Sciatic nerve (tissue), 2 donors: ENCODE measurements around the gene NUP42. TPM values are rescaled to one million over a fixed set of nuclear protein-coding genes. Genes with fewer than 3 reads are reported as not detected.
A peak's percentile ranks its signal among the peaks of the same experiment; 100 is the strongest.
"Not testable (repeated sequence)": the region's sequence is repeated elsewhere in the genome, so short reads cannot be mapped to it uniquely, and the experiment has no call there.

Experiments
- ATAC-seq: fragments of 200-7000 bp; cut with Tn5 transposase; one replicate; pipeline ENCODE4 v1.9.1; 2020; ENCODE audit warnings: mild to moderate bottlenecking, moderate library complexity
- DNase-seq: peaks from one replicate; pipeline ENCODE4 v3.0.0-alpha.2; 2020; ENCODE audit warnings: low spot score
- intact Hi-C: fragments of 100-400 bp; cut with DNase I; formaldehyde crosslinking; loops from one replicate; pipeline ENCODE4 v1.14.2; 2022
- total RNA-seq: library from RNA; stranded (reverse); fragmentation: NEBNext Ultra II Directional; extraction: Animal tissue kit (Norgen Biotek cat#: 25700); gene quantifications from one replicate; pipeline ENCODE4 v1.2.1, GENCODE V29; 2021
- donor health status: DM: no; HTN: no; CAD: no.
- donor health status: DM: no; HTN: no; CAD: no.

NUP42 gene
- total RNA-seq, 1 donor from 2014 or later: 26.6 TPM

- DNase-seq (no peak), ATAC-seq (no peak)
- intact Hi-C loops: no loop called here
These were observed 14.5 kb downstream of the NUP42 start for GRCh38 chr7:23196306-23196705.

DNA sequence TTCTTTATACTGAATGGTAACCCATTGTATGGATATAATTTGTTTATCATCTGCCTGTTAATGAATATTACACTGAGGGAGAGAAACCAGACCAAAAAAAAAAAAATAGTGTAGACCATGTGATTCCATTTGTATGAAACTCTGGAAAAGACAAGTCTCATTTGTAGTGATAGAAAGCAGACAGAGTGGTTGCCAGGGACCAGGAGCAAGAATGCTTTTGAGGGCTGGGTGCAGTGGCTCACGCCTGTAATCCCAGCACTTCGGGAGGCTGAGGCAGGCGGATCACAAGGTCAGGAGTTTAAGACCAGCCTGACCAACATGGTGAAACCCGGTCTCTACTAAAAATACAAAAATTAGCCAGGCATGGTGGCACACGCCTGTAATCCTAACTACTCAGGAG, 15.9 kb downstream of the NUP42 start:
- DNase-seq, ATAC-seq, intact Hi-C loops: not testable (repeated sequence)

DNA sequence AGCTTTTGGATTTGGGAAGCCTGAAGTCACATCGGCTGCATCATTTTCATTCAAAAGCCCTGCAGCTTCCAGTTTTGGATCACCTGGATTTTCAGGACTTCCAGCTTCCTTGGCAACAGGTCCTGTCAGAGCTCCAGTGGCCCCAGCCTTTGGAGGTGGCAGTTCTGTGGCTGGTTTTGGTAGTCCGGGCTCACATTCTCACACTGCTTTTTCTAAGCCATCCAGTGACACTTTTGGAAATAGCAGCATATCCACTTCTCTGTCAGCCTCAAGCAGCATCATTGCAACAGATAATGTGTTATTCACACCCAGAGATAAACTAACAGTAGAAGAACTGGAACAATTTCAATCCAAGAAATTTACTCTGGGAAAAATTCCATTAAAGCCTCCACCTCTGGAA, 18.5 kb downstream of the NUP42 start:
- ATAC-seq: no peak
- intact Hi-C loops: no loop called here
- no peak for DNase-seq

DNA sequence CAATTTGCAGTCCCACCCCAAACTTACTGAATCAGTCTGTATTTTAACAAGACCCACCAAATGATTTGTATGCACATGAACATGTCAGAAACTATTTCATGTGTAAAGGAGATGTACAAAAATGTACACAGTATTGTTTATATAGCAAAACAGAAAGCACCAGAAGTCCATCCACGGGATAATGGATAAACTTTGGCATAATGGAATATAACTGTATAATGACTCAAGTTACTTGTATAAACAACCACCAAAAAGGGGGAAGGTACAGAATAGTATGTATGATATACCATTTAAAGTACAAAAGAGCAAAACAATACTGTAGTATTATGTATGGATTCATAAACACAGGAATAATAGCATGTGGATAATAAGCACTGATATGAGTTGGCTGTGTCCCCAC, 22.4 kb downstream of the NUP42 start:
- ATAC-seq: no peak
- DNase-seq: no peak
- intact Hi-C loops: no loop called here

DNA sequence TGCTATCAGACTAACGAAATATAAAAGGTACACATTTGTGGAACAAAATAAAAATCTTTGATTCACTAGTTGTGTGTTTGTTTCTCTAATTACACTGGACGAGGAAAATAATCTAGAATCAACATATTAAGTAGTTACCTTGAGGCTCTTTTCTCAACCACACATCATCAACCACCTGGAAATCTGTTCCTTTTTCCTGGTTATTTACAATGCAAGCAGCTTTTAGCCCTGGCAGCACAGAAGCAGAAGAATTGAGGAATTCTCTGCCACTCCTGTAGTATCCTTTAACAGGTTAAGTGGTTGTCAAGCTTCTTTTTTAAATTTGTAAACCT, 23.7 kb downstream of the NUP42 start:
- ATAC-seq: no peak
- intact Hi-C loops: no loop called here
- DNase-seq: no peak

GRCh38 chr7:23205909-23206767, 24.3 kb downstream of the NUP42 start:
- peak; percentile 82 for ATAC-seq
- intact Hi-C loops: no loop called here

DNA sequence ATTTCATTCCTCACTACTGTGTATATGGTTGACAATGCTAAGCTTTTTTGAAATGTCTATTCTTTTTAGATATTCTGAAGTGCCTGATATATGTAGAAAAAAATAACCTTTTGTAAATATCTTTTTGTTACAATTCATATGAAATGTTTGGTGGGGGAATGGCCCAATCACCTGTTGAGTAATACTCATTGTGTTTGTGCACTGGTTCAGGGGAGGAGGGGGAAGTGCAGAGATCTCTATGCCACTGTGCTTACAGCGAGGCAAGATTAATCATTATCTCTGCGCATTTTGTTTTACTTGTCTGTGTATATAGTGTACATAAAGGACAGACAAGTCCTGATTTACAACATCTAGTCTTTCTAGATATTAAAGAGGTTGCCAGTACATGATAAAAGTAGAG, 25.2 kb downstream of the NUP42 start:
- intact Hi-C loops: no loop called here
- ATAC-seq (no peak), DNase-seq (no peak)

More at GRCh38 chr7:23205909-23206767, 24.3 kb downstream of the NUP42 start:
- no peak for DNase-seq

- ATAC-seq (no peak), DNase-seq (no peak)
- intact Hi-C loops: no loop called here
These were observed 26.0 kb downstream of the NUP42 start for GRCh38 chr7:23207884-23208283.

- ATAC-seq: no peak
- no peak for DNase-seq
- intact Hi-C loops: no loop called here
These were observed 26.5 kb downstream of the NUP42 start for GRCh38 chr7:23208316-23208715.

DNA sequence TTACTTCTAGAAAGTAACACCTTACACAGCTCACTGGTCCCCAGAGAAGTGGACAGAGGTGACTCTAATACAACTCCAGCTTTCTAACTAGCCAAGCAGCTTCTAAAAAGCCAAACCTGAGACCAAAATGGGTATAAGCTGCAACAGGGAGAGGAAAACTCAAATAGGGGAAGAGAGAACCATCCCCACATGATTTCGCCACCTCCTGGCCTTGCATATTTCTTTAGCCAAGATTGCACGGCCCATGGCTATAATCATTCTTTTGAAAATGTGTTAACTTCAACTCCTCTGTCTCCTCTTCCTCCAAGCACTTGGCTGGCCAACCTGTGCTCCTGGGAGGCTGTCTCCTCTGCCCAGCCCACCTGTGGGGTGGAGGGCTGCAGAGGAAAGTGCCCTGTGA, 28.7 kb downstream of the NUP42 start:
- DNase-seq (no peak), ATAC-seq (no peak)
- intact Hi-C loops: no loop called here

DNA sequence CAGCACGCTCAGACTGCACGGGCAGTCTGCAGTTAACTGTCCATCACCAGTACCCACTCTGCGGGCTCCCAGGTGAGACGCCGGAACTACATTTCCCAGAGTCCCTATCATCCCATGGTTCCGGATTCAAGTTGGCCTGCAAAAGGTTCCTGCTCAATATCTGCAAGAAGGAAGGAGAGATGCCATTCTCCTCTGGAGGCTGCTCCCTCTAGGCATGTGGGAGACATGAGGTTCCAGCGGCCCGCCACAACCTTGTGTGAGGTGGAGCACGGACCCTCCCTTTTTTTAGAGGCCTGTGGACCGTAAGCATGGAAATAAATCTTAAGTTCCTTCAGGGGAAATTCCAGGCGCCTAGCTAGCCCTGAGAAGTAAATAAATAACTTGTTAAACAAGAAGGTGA, 29.7 kb downstream of the NUP42 start:
- DNase-seq: no peak
- no peak for ATAC-seq
- intact Hi-C loops: no loop called here

GRCh38 chr7:23212395-23212794, 30.5 kb downstream of the NUP42 start:
- DNase-seq: no peak
- no peak for ATAC-seq
- intact Hi-C loops: no loop called here

DNA sequence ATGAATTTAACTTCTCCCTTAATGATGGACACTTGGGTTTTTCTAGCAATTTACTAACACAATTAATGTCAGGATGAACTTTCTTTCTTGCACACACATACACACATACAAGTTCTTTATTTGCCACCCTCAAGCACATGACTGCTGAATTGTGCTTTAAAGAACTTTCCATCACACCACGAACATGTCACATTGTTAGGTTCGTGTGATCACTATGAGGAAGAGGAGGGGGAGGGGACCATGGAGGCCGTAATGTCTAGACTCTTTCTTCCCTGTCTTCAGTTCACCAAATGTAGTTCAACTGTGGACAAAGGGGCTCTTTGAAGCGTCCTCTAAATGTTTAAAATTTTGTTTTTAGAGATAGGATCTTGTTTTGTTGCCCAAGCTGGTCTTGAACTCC, 31.0 kb downstream of the NUP42 start:
- ATAC-seq (no peak), DNase-seq (no peak)
- intact Hi-C loops: no loop called here

DNA sequence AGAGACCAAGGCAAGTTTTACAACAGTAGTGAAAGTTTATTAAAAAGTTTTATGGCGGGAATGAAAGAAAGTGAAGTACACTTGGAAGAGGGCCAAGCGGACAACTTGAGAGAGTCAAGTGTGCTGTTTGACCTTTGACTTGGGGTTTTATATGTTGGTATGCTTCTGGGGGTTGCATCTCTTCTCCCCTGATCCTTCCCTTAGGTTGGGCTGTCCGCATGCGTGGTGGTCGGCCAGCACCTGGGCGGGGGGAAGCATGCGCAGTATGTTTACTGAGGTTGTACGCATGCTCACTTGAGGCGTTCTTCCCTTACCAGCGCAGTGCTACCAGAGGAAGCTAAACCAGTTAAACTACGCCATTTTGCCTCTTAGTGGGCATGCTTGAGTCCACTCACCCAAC, 31.9 kb downstream of the NUP42 start:
- intact Hi-C loops: no loop called here
- ATAC-seq (no peak), DNase-seq (no peak)

DNA sequence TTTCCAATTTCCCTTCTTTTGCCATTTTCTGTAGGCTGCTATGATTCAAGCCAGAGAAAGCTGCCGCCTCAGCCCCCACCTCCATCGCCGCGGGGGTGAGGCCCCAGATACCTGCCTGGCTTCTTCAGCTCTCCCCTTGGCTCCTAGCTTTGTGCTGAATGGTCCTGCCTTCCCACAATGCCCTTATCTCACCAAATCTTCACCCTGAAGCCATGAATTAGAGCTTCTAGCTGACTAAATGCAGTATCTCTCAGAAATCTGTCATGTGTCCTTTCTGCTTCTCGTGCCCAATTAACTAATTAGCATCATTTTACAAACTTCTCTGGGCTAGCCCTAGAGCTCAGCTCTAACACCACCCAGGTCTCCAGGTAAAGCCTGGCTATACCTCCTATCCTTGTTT, 32.6 kb downstream of the NUP42 start:
- no peak for DNase-seq

DNA sequence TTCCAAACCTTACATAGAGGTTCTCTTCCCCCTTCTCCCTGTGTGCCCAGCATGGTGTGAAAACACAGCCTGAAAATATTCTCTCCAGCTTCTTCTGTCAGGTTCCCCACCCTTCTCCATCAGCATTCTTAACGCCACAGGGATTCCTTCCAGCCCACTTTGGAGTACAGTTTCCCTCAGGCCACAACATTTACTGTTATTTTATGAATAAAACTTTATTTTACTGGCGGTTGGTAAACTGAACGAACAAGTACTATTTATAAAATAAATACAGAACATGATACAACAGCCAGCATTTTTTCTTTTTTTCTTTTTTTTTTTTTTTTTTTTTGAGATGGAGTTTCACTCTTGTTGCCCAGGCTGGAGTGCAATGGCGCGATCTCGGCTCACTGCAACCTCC, 33.1 kb downstream of the NUP42 start:
- intact Hi-C loops: no loop called here
- DNase-seq: no peak
- ATAC-seq: no peak

More for the DNA sequence above, 32.6 kb downstream of the NUP42 start:
- no peak for ATAC-seq
- intact Hi-C loops: no loop called here

GRCh38 chr7:23216021-23216420, 34.2 kb downstream of the NUP42 start:
- ATAC-seq (peak; percentile 92), DNase-seq (no peak)
- intact Hi-C loops: no loop called here

- intact Hi-C loops: no loop called here
- ATAC-seq (no peak), DNase-seq (no peak)
These were observed 36.3 kb downstream of the NUP42 start for GRCh38 chr7:23218196-23218595.

- ATAC-seq (no peak), DNase-seq (no peak)
- intact Hi-C loops: no loop called here
These were observed 39.0 kb downstream of the NUP42 start for GRCh38 chr7:23220690-23221305.

- ATAC-seq: no peak
- no peak for DNase-seq
- intact Hi-C loops: no loop called here
These were observed 40.7 kb downstream of the NUP42 start for GRCh38 chr7:23222439-23223030.
